GM18909 (cell line): Measurements from ENCODE around the gene MT1X.

Experiments used
- ATAC-seq: cut with Tn5 transposase; IDR thresholded peaks from one replicate; pipeline ENCODE4 v1.9.1; 2021; ENCODE audit warnings: mild to moderate bottlenecking; ENCODE audit not compliant: unreplicated experiment, poor library complexity

The MT1X gene

GRCh38 chr16:56681939-56682702, at the start of gene MT1X:
Gene MT1X (plus strand): TSS chr16:56682470. CDS start chr16:56682541, 71 bp downstream.
- peak; percentile 98 for ATAC-seq

DNA sequence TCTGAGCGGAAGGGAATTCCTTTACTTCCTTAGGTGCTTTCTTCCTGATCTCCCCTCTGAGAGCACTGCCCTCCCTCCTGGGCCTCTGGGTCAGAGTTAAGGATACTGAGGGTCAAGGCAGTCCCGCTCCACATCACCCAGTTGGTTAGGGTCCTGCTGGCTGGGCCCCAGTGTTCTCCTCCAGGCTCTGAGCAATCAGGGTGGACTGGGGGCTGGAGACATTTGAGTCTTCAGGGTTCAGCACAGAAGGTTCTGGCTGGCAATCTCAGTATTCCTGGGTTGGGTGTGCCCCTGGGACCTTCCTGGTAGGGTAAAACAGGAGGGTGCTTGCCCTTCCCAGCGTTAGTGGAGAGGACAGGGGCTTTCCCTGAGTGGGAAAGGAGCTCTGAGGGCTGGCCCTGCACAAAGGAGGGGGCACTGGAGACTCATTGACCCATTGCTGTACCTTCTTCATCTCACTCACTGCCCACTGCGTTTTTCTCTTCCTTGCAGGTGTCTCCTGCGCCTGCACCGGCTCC, 49.4 kb upstream of the MT1X start:
- ATAC-seq = no peak

DNA sequence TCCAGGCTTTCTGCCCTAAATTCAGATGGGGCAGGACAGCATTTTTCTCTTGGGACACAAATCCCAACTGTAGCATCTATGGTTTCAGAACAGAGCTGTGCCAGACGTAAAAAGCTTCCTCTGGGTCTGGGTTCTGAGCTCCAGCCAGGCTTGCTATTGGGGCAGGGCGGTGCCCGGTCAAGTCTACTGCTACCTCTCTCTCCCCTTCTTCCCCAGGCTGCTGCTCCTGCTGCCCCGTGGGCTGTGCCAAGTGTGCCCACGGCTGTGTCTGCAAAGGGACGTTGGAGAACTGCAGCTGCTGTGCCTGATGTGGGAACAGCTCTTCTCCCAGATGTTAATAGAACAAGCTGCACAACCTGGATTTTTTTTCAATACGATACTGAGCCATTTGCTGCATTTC, 48.7 kb upstream of the MT1X start:
- ATAC-seq = no peak

DNA sequence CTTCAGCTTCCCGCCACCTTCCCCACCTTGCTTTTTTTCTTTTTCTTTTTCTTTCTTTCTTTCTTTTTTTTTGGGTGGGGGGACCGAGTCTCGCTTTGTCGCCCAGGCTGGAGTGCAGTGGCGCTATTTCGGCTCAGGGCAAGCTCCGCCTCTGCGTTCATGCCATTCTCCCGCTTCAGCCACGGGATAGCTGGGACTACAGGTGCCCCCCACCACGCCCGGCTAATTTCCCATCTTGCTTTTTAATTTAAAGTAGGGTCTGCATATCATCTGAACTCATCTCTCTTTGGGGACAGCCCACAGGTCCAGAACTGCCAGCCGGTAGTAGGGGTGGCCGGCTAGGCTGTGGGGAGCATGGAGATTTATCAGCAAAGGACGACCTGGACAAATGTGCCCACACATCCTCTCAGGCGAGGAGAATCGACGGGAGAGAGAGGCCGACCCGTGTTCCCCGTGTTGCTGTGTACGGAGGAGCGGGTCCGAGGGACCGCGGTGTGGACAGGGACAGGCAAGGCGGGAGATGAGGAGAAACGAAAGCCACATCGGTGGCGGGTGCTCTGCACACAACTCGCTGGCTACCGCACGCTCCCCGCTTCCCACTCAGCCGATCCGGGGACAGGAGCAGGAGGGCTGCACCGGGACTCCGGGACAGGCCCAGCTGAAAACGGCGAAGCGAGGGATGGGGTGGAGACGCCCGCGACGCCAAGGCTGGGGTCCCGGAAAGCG, 47.4 kb upstream of the MT1X start:
- no peak for ATAC-seq

DNA sequence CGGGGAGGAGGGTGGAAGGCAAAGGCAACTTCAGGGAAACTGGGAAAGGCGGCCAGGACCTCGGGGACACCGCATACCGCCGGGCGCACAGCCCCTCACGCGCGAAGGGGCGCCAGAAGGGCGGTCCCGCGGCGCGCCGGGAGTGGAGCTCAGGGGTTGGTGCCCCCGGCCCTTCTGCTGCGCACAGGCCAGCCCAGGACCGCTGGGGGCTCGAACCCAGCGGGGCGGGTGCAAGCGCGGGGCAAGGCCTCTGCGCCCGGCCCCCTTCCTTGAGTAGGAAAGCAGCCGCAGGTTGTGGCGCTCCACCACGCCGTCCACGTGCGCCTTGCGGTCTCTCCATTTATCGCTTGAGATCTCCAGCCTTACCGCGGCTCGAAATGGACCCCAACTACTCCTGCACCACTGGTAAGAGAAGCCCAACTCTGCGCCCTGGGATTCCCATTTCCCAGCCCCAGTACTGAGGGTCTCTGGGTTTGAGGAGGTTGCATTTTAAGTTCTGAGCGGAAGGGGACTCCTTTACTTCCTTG, 46.8 kb upstream of the MT1X start:
- no peak for ATAC-seq

DNA sequence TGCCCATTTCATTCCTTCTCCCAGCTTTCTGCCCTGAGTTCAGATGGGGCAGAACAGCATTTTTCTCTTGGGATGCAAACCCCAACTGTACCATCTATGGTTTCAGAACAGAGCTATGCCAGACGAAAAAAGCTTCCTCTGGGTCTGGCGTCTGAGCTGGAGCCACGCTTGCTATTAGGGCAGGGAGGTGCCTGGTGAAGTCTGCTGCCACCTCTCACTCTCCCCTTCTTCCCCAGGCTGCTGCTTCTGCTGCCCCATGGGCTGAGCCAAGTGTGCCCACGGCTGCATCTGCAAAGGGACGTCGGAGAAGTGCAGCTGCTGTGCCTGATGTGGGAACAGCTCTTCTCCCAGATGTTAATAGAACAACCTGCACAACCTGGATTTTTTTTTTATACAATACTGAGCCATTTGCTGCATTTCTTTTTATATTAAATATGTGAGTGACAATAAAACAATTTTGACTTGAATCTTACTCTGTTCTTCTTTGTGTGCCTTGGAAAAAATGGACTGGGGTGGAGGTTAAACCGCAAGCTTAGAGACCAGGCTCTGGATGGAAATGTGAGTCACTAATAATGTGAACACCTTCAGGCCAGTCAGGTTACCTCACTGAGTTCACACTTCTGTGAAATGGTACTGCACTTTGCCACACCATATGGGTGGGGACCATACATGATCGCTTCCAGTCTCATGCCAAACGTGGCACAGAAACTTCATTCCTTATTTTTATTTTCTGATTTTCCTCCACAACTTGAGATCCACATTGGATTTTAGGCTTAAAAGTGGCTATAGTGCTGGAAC, 45.5 kb upstream of the MT1X start:
- ATAC-seq = no peak

GRCh38 chr16:56637814-56638750, 44.2 kb upstream of the MT1X start, which contains the start of gene MT1A:
Gene MT1A (plus strand): TSS chr16:56638666. CDS start chr16:56638739, 73 bp downstream.
- no peak for ATAC-seq

GRCh38 chr16:56639045-56639444, 43.2 kb upstream of the MT1X start:
- no peak for ATAC-seq

- ATAC-seq = no peak
Measured at GRCh38 chr16:56640076-56640475, 42.2 kb upstream of the MT1X start.

- no peak for ATAC-seq
Measured at GRCh38 chr16:56641166-56641565, 41.1 kb upstream of the MT1X start.

DNA sequence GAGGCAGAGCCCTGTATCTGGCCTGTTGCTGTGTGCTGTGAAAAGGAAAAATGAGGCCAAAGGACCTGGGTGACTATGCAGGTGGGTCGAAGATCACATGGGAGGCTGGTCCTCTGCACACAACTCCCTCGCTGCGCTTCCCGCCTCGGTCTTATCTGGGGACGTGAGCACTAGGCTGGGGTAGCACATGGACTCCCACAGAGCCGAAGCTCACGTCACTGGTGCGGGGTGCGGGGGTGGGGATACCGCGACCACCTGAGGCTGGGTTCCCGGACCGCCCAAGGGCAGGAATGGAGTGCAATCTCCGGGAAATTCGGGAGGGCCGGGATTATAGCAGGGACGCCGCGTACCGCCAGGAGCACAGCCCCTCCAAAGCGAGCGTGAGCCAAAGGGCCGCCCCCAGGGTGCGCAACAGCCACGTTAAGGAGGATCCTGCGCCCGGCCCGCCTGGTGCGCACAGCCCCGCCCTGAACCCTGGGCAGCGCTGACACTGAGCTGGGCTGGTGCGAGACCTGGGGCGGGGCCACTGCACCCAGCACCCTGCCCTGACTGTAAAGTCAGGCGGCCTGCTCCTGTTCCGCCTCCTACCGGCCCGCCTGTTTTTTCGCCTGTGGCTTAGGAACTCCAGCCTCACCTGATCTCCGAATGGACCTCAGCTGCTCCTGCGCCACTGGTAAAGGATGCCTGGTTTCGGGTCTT, 39.0 kb upstream of the MT1X start:
- peak; percentile 74 for ATAC-seq

DNA sequence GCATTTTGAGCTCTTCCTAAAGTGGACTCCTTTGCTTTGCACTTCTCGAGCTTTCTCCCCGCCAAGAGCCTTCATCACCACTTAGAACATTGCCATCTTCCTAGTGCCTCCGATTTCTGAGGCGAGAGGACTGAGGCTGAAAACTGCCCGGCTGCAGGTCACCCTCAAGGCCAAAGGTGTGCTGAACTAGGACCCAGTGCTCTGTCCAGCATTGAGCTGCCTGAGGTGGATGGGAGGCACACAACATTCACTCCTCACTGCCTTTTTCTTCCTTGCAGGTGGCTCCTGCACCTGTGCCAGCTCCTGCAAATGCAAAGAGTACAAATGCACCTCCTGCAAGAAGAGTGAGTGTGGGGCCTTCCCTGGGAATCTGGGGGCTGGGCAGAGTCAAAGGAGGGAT, 38.4 kb upstream of the MT1X start:
- ATAC-seq = no peak

DNA sequence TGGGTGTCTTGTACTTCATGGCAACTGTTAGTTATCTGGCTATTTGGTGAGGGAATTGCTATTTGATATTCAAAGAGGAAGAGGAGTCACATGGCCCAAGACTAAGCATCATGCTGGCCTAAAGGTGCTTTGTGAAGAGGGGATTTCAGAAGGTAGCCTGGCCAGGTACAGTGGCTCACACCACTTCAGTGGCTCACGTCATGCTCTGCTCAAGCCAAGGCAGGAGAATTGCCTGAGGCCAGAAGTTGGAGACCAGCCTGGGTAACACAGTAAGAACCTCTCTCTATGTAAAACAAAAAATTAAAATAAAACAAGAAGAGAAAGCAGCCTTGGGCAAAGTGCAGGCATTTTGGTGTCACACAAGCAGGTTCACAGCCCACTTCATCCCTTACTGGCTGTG, 37.0 kb upstream of the MT1X start:
- no peak for ATAC-seq

GRCh38 chr16:56645838-56646237, 36.4 kb upstream of the MT1X start:
- no peak for ATAC-seq

- no peak for ATAC-seq
Measured at GRCh38 chr16:56647641-56648431, 34.4 kb upstream of the MT1X start.

DNA sequence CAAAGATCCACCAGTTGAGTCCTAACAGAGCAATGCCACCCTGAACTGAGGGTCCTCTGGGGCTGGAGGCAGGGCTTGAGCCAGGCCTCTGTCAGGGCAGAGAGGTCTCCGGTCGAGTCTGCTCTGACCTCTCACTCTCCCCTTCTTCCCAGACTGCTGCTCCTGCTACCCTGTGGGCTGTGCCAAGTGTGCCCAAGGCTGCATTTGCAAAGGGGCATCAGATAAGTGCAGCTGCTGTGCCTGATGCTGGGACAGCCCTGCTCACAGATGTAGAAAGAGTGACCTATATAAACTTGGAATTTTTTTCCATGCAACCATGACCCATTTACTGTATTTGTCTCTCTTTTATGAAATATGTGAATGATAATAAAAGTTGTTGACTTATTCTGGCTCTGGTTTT, 33.0 kb upstream of the MT1X start:
- no peak for ATAC-seq

DNA sequence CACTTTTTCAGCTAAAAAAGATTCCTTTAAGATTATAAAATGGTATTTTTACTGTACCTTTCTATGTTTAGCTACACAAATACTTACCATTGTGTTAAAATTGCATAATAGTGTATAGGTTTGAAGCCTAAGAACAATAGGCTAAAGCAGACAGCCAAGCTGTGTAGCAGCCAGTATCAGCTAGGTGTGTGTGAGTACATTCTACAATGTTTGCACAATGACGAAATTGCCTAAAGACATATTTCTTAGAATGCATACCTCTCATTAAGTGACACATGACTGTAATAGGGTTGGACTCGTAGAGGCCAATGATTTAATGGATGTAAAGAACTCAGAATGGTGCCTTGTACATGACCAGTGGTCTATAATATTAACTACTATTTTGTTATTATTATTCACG, 32.5 kb upstream of the MT1X start:
- no peak for ATAC-seq

GRCh38 chr16:56651586-56651985, 30.7 kb upstream of the MT1X start, which contains the start of gene MT1B:
Gene MT1B (plus strand): TSS chr16:56651886. CDS start chr16:56651954, 68 bp downstream.
- ATAC-seq = no peak
